Peyer's patch (tissue), 4 donors: Measurements from ENCODE around the gene ILKAP. TPM values are rescaled to one million over a fixed set of nuclear protein-coding genes. Genes with fewer than 3 reads are reported as not detected.

Source experiments
- DNase-seq, 3 donors: peaks; one replicate each; pipeline ENCODE4 v3.0.0-alpha.2; 2017 to 2019
- H3K27ac ChIP-seq, 4 donors: fragments of 200-600 bp; sonication (generic); one replicate each; pipeline ENCODE4 v1.5.1; 2016 to 2019
- H3K27me3 ChIP-seq, 2 donors: fragments of 200-600 bp; sonication (generic); one replicate each; pipeline ENCODE4 v1.5.1; 2019
- H3K36me3 ChIP-seq, 3 donors: fragments of 200-600 bp; sonication (generic); one replicate each; pipeline ENCODE4 v1.5.1; 2016 to 2019
- H3K4me1 ChIP-seq, 4 donors: fragments of 200-600 bp; sonication (generic); one replicate each; pipeline ENCODE4 v1.5.1; 2016 to 2019
- H3K4me3 ChIP-seq, 4 donors: fragments of 200-600 bp; sonication (generic); 1 replicate in 3 of 4; 2 replicates in 1 of 4; pipeline ENCODE4 v1.5.1; 2016 to 2019; ENCODE audit warnings: mild to moderate bottlenecking in 1 of 4
- H3K9me3 ChIP-seq, 4 donors: fragments of 200-600 bp; sonication (generic); one replicate each; pipeline ENCODE4 v1.5.1; 2016 to 2019; ENCODE audit warnings: mild to moderate bottlenecking in 1 of 4
- POLR2A ChIP-seq, 2 donors: fragments of 450-650 bp; IDR thresholded peaks; one replicate each; pipeline ENCODE4 v1.5.1; 2017; ENCODE audit warnings: antibody characterized with exemption in 2 of 2, mild to moderate bottlenecking in 2 of 2, moderate library complexity in 2 of 2
- total RNA-seq, 4 donors: library from RNA; depleted of rRNA; stranded (reverse); fragments of >200 nt; gene quantifications; one replicate each; pipeline ENCODE4 v1.1.0, GENCODE V29; 2016
- TF ChIP-seq, protein P1 (sequence below), 6 experiments: fragments of 450-650 bp in 4 of 6; fragments of 200-600 bp in 2 of 6; sonication (generic) in 1 of 6; IDR thresholded peaks; one replicate each; pipeline ENCODE4 v1.5.1; 2017 to 2019; ENCODE audit warnings: antibody characterized with exemption in 6 of 6, mild to moderate bottlenecking in 3 of 6, moderate library complexity in 1 of 6

The ILKAP gene
- total RNA-seq, 4 donors from 2014 or later = 35.7 to 52.4 (median 43.8) TPM

DNA sequence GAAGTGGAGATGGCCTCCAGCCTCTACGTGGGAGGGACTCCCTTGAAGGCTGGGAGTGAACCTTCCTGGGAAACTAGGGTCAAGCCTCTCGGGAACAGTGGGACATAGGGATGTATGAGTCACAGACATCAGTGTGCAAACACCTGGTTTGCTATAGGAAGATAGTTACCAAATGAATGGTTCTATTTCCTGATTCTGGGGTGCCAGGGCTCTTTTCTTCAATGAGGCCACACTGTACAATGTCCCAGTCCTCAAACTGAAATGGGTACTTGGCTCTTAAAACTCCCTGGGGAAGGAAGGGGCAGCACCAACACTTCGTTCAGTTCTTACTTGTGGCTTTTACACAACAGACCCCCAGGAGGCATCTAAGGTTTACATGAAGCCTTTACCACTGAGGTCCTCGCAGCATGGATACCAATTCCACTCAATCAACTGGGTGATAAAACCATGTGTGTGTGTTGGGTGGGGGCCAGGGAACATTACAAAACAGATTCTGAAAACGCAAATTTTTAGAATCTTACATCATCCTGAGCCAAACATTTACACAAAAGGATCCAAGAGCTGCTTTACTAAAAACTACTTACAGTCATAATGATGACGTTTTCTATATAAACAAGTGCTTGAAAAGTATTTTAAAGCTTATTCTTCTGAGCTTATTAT, 34.3 kb downstream of the ILKAP start:
- H3K27me3 ChIP-seq = peaks cover 0 to 1% of the 10 kb centered on the region in 2 donors
- TF ChIP-seq, protein P1, sequence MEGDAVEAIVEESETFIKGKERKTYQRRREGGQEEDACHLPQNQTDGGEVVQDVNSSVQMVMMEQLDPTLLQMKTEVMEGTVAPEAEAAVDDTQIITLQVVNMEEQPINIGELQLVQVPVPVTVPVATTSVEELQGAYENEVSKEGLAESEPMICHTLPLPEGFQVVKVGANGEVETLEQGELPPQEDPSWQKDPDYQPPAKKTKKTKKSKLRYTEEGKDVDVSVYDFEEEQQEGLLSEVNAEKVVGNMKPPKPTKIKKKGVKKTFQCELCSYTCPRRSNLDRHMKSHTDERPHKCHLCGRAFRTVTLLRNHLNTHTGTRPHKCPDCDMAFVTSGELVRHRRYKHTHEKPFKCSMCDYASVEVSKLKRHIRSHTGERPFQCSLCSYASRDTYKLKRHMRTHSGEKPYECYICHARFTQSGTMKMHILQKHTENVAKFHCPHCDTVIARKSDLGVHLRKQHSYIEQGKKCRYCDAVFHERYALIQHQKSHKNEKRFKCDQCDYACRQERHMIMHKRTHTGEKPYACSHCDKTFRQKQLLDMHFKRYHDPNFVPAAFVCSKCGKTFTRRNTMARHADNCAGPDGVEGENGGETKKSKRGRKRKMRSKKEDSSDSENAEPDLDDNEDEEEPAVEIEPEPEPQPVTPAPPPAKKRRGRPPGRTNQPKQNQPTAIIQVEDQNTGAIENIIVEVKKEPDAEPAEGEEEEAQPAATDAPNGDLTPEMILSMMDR (IDR thresholded peaks at IDR 0.05) = no peak
- no peak for TF ChIP-seq POLR2A (IDR thresholded peaks at IDR 0.05)
- peaks cover 0 to 49% (median 0%) of the 10 kb centered on the region in 3 donors for H3K36me3 ChIP-seq
- DNase-seq = peak in 1 of 3 donors; percentile 34
- no peak overlapping the region for H3K4me3 ChIP-seq
- H3K4me1 ChIP-seq = peaks cover 0 to 10% (median under 1%) of the 10 kb centered on the region in 4 donors
- peak overlapping the region in 2 of 4 donors; percentile 53 to 65 for H3K27ac ChIP-seq
- H3K9me3 ChIP-seq = no peaks in the 10 kb centered on the region

DNA sequence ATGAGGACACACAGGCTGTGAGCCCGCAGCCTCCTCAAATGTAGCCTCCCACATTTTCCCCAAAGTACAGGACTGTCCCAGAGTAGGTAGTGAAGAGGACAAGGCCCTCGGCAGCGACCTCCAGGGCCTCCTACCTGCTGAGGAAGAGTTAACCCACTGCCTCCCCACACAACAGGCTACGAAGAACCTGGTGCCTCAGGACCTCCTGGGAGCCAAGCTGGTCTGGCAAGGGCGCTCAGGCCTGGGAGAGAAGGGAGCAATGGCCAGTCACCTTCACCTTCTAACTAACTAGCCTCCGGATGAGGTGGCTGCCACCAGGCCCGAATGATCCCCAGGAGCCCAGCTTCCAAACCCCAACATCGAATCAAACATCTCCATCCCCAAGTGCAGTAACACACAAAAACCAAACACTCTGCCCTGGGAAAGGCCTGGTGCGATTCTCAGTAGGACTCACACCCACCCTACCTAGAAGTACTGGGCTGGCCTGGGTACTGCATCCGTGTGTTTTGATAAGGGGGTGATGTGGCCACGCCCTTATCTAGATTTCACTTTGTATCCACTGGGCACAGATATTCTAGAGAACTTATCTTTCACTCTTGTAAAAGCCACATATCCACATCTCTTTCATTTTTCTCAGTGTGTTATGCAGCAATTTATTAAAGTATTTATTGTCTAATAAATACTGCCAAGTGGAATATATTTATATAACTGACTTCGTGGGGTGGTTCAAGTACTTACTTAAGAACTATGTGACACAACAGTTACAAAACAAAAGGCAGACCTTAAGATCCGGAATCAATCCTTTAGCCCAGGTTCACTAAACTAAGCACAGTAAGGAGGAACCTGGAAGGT, 35.1 kb downstream of the ILKAP start:
- H3K9me3 ChIP-seq = no peaks in the 10 kb centered on the region
- H3K36me3 ChIP-seq = peaks cover 0 to 43% (median 0%) of the 10 kb centered on the region in 3 donors
- H3K27ac ChIP-seq = peak overlapping the region in 2 of 4 donors; percentile 7 to 65
- peak in 1 of 3 donors; percentile 40 for DNase-seq
- peaks cover 0 to 18% (median 4%) of the 10 kb centered on the region in 4 donors for H3K4me1 ChIP-seq
- H3K4me3 ChIP-seq = no peak overlapping the region
- H3K27me3 ChIP-seq = peaks cover 0 to 6% of the 10 kb centered on the region in 2 donors
- TF ChIP-seq, protein P1 (IDR thresholded peaks at IDR 0.05) = no peak
- no peak for TF ChIP-seq POLR2A (IDR thresholded peaks at IDR 0.05)

DNA sequence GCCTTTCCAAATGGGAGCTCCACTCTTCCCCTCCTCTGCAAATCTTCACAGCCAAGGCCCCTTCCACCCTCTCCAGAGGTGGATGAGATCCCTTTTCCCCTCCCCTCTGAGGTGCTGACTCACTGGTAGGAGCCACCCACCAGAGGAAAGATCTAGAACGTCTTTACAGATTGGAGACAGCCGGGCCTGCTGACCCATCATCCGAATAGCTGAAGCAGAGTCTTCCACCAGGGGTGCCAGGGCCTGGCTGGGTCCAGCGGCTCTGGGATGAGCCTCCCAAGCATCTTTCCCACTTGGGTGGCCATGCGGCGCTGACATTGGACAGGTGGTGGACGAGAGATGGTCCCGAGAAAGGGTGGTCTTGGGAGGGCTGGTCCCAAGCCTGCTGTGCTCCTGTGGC, 35.7 kb downstream of the ILKAP start:
- DNase-seq = no peak
- Histone ChIP-seq H3K4me1 (peaks cover 0 to 19% (median 4%) of the 10 kb centered on the region in 4 donors), H3K27ac (no peak overlapping the region), H3K36me3 (peaks cover 0 to 36% (median 0%) of the 10 kb centered on the region in 3 donors), H3K4me3 (no peak overlapping the region), H3K9me3 (no peaks in the 10 kb centered on the region), H3K27me3 (peaks cover 0 to 13% of the 10 kb centered on the region in 2 donors)
- TF ChIP-seq POLR2A (IDR thresholded peaks at IDR 0.05) = no peak
- TF ChIP-seq, protein P1 (IDR thresholded peaks at IDR 0.05) = no peak

DNA sequence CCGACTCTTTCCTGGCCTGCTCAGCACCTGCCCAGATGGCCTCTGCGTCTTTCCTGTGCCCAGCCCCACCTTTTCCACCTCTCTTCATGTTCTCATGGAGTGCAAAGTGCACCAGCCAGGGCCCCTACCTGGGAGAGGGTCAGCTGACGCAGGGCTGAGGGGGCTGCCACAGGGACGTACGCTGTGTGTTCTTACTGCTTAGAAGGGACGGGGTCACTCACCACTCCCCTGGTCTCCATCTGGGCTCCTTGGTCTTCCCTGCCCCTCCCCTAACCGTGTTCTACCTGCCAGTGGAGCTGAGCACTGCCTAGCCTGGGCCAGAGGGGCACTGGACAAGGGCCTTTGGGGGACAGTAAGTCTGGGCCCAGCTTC, 36.2 kb downstream of the ILKAP start:
- Histone ChIP-seq H3K27ac (no peak overlapping the region), H3K36me3 (peaks cover 0 to 32% (median 0%) of the 10 kb centered on the region in 3 donors), H3K9me3 (no peaks in the 10 kb centered on the region), H3K4me3 (no peak overlapping the region), H3K27me3 (peaks cover 0 to 16% of the 10 kb centered on the region in 2 donors), H3K4me1 (peaks cover 0 to 19% (median 4%) of the 10 kb centered on the region in 4 donors)
- no peak for TF ChIP-seq POLR2A (IDR thresholded peaks at IDR 0.05)
- TF ChIP-seq, protein P1 (IDR thresholded peaks at IDR 0.05) = no peak
- peak in 2 of 3 donors; percentile 39 to 44 for DNase-seq

DNA sequence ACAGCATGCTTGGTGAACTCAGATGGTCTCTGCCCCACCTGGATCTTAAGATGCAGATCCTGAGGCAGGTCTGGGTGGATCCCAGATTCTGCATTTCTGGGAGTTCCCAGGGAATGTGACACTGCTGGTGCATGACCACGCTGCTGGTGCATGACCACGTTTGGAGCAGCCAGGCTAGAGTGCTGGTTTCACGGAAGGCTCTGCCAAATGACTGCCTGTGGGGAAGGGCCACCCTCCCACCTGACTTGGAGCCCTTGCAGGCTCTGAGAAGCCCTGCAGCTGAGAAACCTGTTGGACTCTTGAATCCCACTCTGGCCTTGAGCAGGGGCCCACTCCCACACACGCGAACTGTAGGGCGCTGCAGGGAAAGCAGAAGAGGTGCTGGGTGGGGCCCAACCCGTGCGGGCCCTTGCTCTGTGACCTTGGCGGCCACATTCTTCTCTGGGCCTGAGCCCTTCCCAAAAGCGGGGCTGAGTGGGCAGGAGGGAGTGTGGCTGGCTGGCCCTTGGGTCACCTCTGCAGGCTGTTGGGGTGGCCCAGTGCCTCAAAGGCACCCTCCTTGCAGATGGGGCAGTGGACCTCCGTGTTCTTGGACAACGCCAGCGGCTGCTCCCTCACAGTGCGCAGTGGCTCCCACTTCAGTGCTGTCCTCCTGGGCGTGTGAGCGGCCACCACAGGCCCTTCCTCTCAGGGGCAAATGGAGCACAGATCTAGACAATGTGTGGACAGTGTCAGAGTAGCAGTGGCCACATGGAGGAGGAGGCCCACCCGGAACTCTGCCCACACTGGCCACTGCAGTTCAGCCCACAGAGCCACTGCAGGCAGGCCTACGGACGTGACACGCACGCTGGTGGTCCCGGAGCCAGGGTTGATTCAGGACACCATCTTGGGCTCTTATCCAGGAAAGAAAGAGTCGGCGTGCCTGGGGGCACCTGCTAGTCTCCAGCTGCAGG, 36.8 kb downstream of the ILKAP start:
- peaks cover 0 to 16% of the 10 kb centered on the region in 2 donors for H3K27me3 ChIP-seq
- H3K4me1 ChIP-seq = peaks cover 0 to 19% (median 4%) of the 10 kb centered on the region in 4 donors
- peaks cover 0 to 25% (median 0%) of the 10 kb centered on the region in 3 donors for H3K36me3 ChIP-seq
- no peaks in the 10 kb centered on the region for H3K9me3 ChIP-seq
- peak in 2 of 3 donors; percentile 42 to 46 for DNase-seq
- no peak overlapping the region for H3K27ac ChIP-seq
- no peak overlapping the region for H3K4me3 ChIP-seq
- TF ChIP-seq, protein P1 (IDR thresholded peaks at IDR 0.05) = no peak
- no peak for TF ChIP-seq POLR2A (IDR thresholded peaks at IDR 0.05)
